Stomach (tissue), 9 donors: Measurements from ENCODE around the gene NOC2L. TPM values are rescaled to one million over a fixed set of nuclear protein-coding genes. Genes with fewer than 3 reads are reported as not detected.

Experiments
- DNase-seq, 2 donors: peaks; one replicate each; pipeline versions ENCODE4 v3.0.0 to v3.0.0-alpha.2; 2013 to 2019
- H3K27ac ChIP-seq, 5 donors: fragments of 200-600 bp in 4 of 5; sonication (generic) in 4 of 5; one replicate each; pipeline ENCODE4 v1.5.1; 2013 to 2019; ENCODE audit warnings: mild to moderate bottlenecking in 1 of 5, moderate library complexity in 1 of 5
- H3K27me3 ChIP-seq, 3 donors: fragments of 200-600 bp; sonication (generic); one replicate each; pipeline ENCODE4 v1.5.1; 2017 to 2019; ENCODE audit warnings: mixed run types in 1 of 3
- H3K36me3 ChIP-seq, 4 donors: fragments of 200-600 bp; sonication (generic); 1 replicate in 3 of 4; 2 replicates in 1 of 4; pipeline ENCODE4 v1.5.1; 2016 to 2019
- H3K4me1 ChIP-seq, 4 donors: fragments of 200-600 bp; sonication (generic); one replicate each; pipeline ENCODE4 v1.5.1; 2016 to 2019
- H3K4me3 ChIP-seq, 4 donors: fragments of 200-600 bp; sonication (generic) in 3 of 4; one replicate each; pipeline ENCODE4 v1.5.1; 2016 to 2019; ENCODE audit warnings: mild to moderate bottlenecking in 1 of 4
- H3K9me3 ChIP-seq, 4 donors: fragments of 200-600 bp; sonication (generic); one replicate each; pipeline ENCODE4 v1.5.1; 2016 to 2019
- CTCF ChIP-seq, 7 experiments: fragments of 450-650 bp in 4 of 7; fragments of 200-600 bp in 3 of 7; sonication (generic) in 3 of 7; IDR thresholded peaks; one replicate each; pipeline ENCODE4 v1.5.1; 2016 to 2019; ENCODE audit warnings: antibody characterized with exemption in 7 of 7, control low read depth in 2 of 7, mild to moderate bottlenecking in 1 of 7
- EP300 ChIP-seq: sonication (generic); formaldehyde crosslinking; IDR thresholded peaks from one replicate; pipeline ENCODE4 v1.6.1; 2017; ENCODE audit warnings: antibody characterized with exemption
- POLR2A ChIP-seq, 4 donors: fragments of 450-650 bp; IDR thresholded peaks; one replicate each; pipeline ENCODE4 v1.6.1; 2016; ENCODE audit warnings: antibody characterized with exemption in 4 of 4, control low read depth in 2 of 4, mild to moderate bottlenecking in 1 of 4, moderate library complexity in 1 of 4
- POLR2AphosphoS5 ChIP-seq, 3 donors: sonication (generic); formaldehyde crosslinking; IDR thresholded peaks; one replicate each; pipeline ENCODE4 v1.6.1; 2016; ENCODE audit warnings: antibody characterized with exemption in 3 of 3
- whole genome bisulfite sequencing, 5 donors: extraction: QIAGEN DNeasy Blood & Tissue Kit in 3 of 5; methylation state at CpG; one replicate each; pipeline versions ENCODE4 v1.1.5 to v1.1.7; 2013 to 2018; 5-methylcytosine and 5-hydroxymethylcytosine counted together
- intact Hi-C: fragments of 100-400 bp; cut with DNase I; formaldehyde crosslinking; loops from one replicate; pipeline ENCODE4 v1.15.1; 2023; ENCODE audit warnings: low total_unique reads
- polyA plus RNA-seq, 3 donors: library from polyadenylated mRNA; stranded (reverse); fragments of 200-250 nt; gene quantifications; one replicate each; pipeline ENCODE4 v1.2.3, GENCODE V29; 2013
- total RNA-seq, 5 donors: library from RNA; depleted of rRNA; stranded (reverse); fragments of >200 nt; gene quantifications; one replicate each; pipeline versions ENCODE4 v1.1.0 to v1.2.3, GENCODE V29; 2014 to 2016
- donor health status: healthy with polysubstance abuse.
- donor health status: Bipolar disorder and iron deficiency.
- donor health status: healthy.

The NOC2L gene
- total and polyA plus RNA-seq, 8 donors: 30.4 to 69.2 (median 45.2) TPM

- H3K4me1 ChIP-seq: peaks cover 45 to 60% (median 59%) of the 10 kb centered on the region in 4 donors
Observed at GRCh38 chr1:919271-919872, 39.7 kb downstream of the NOC2L start.

GRCh38 chr1:918843-919242 lies 40.2 kb downstream of the NOC2L start:
- H3K4me1 ChIP-seq: peaks cover 39 to 60% (median 54%) of the 10 kb centered on the region in 4 donors

More at GRCh38 chr1:919271-919872, 39.7 kb downstream of the NOC2L start:
- DNase-seq: no peak
- 76 to 81% (median 80%) methylated on average over 22 to 29 of the region's 29 CpGs; no CpG with 5 or more reads in 1 of the 5 donors for WGBS, 5 donors
- Histone ChIP-seq H3K9me3 (no peaks in the 10 kb centered on the region), H3K27ac (no peak overlapping the region), H3K27me3 (peaks cover 0 to 94% (median 37%) of the 10 kb centered on the region in 3 donors), H3K4me3 (no peak overlapping the region), H3K36me3 (no peaks in the 10 kb centered on the region)
- TF ChIP-seq POLR2AphosphoS5 (IDR thresholded peaks at IDR 0.05) (no peak), EP300 (no peak), POLR2A (IDR thresholded peaks at IDR 0.05) (no peak), CTCF (IDR thresholded peaks at IDR 0.05) (no peak)
- intact Hi-C loops: no loop called here

GRCh38 chr1:918353-918752 lies 40.7 kb downstream of the NOC2L start:
- H3K27ac ChIP-seq: no peak overlapping the region
- H3K4me1 ChIP-seq: peaks cover 34 to 57% (median 50%) of the 10 kb centered on the region in 4 donors
- H3K27me3 ChIP-seq: peaks cover 0 to 94% (median 27%) of the 10 kb centered on the region in 3 donors
- DNase-seq: no peak
- WGBS, 5 donors: 76 to 92% (median 81%) methylated on average over 9 to 15 of the region's 15 CpGs
- H3K9me3 ChIP-seq: no peaks in the 10 kb centered on the region
- intact Hi-C loops: no loop called here
- H3K4me3 ChIP-seq: no peak overlapping the region
- no peaks in the 10 kb centered on the region for H3K36me3 ChIP-seq
- TF ChIP-seq CTCF (IDR thresholded peaks at IDR 0.05) (no peak), POLR2AphosphoS5 (IDR thresholded peaks at IDR 0.05) (no peak), EP300 (no peak), POLR2A (IDR thresholded peaks at IDR 0.05) (no peak)

More at GRCh38 chr1:918843-919242, 40.2 kb downstream of the NOC2L start:
- H3K36me3 ChIP-seq: no peaks in the 10 kb centered on the region
- intact Hi-C loops: no loop called here
- DNase-seq: no peak
- TF ChIP-seq POLR2A (IDR thresholded peaks at IDR 0.05) (no peak), EP300 (no peak), POLR2AphosphoS5 (IDR thresholded peaks at IDR 0.05) (no peak), CTCF (IDR thresholded peaks at IDR 0.05) (no peak)
- no peak overlapping the region for H3K4me3 ChIP-seq
- no peaks in the 10 kb centered on the region for H3K9me3 ChIP-seq
- no peak overlapping the region for H3K27ac ChIP-seq
- 56 to 78% (median 72%) methylated on average over 5 to 6 of the region's 6 CpGs for WGBS, 5 donors
- peaks cover 0 to 94% (median 32%) of the 10 kb centered on the region in 3 donors for H3K27me3 ChIP-seq

- Histone ChIP-seq H3K9me3 (no peaks in the 10 kb centered on the region), H3K4me3 (no peak overlapping the region), H3K27me3 (peaks cover 0 to 94% (median 19%) of the 10 kb centered on the region in 3 donors), H3K27ac (no peak overlapping the region), H3K36me3 (no peaks in the 10 kb centered on the region), H3K4me1 (peaks cover 30 to 49% (median 42%) of the 10 kb centered on the region in 4 donors)
- DNase-seq: no peak
- 57 to 70% (median 58%) methylated on average over 13 to 22 of the region's 22 CpGs for WGBS, 5 donors
- intact Hi-C loops: no loop called here
- TF ChIP-seq POLR2AphosphoS5 (IDR thresholded peaks at IDR 0.05): no peak
- no peak for TF ChIP-seq POLR2A (IDR thresholded peaks at IDR 0.05)
- TF ChIP-seq EP300: no peak
- TF ChIP-seq CTCF (IDR thresholded peaks at IDR 0.05): no peak
Observed at GRCh38 chr1:917466-918091, 41.5 kb downstream of the NOC2L start.
